T-helper 17 cell (primary cell): ENCODE data around the gene STARD3NL. TPM values are rescaled to one million over a fixed set of nuclear protein-coding genes. Genes with fewer than 3 reads are reported as not detected.
"Not testable (repeated sequence)": the region's sequence is repeated elsewhere in the genome, so short reads cannot be mapped to it uniquely, and the experiment has no call there.

Source experiments
- ATAC-seq: fragments of 150-1000 bp; cut with Tn5 transposase; 2 replicates; pipeline ENCODE4 v1.10.0; 2021; ENCODE audit warnings: mild to moderate bottlenecking, moderate library complexity
- DNase-seq, 3 donors: peaks; one replicate each; pipeline versions ENCODE4 v3.0.0 to v3.0.0-alpha.2; 2020 to 2021
- H3K9me3 ChIP-seq: one replicate; pipeline ENCODE4 v1.7.0; 2013; ENCODE audit warnings: low read length, mild to moderate bottlenecking; ENCODE audit not compliant: control insufficient read depth, poor library complexity, severe bottlenecking
- H3K27ac Mint-ChIP-seq: one replicate; pipeline ENCODE4 v1.8.0; 2022; ENCODE audit warnings: mild to moderate bottlenecking, moderate library complexity, mixed read lengths
- H3K27me3 Mint-ChIP-seq: one replicate; pipeline ENCODE4 v1.8.0; 2022; ENCODE audit warnings: mixed read lengths
- H3K36me3 Mint-ChIP-seq: one replicate; pipeline ENCODE4 v1.8.0; 2022; ENCODE audit warnings: low read depth, mixed read lengths
- H3K4me1 Mint-ChIP-seq: one replicate; pipeline ENCODE4 v1.8.0; 2022; ENCODE audit warnings: mild to moderate bottlenecking, mixed read lengths
- H3K4me3 Mint-ChIP-seq: one replicate; pipeline ENCODE4 v1.8.0; 2022; ENCODE audit warnings: mild to moderate bottlenecking, moderate library complexity, mixed read lengths
- total RNA-seq, 4 donors: library from RNA in 2 of 4; stranded (reverse) in 2 of 4; gene quantifications; one replicate each; pipeline ENCODE4 v1.2.3 and lab custom pipeline; 2022 to 2026

STARD3NL gene
- total RNA-seq, 2 donors from 2014 or later, result 14.1 to 18.0 TPM

- not testable (repeated sequence) for H3K4me3 Mint-ChIP-seq, ATAC-seq, H3K9me3 ChIP-seq, H3K27ac Mint-ChIP-seq, H3K36me3 Mint-ChIP-seq, H3K27me3 Mint-ChIP-seq, DNase-seq
- peaks cover 13% of the 10 kb centered on the region for H3K4me1 Mint-ChIP-seq
Observed at GRCh38 chr7:38239129-38239528, 61.1 kb downstream of the STARD3NL start.

DNA sequence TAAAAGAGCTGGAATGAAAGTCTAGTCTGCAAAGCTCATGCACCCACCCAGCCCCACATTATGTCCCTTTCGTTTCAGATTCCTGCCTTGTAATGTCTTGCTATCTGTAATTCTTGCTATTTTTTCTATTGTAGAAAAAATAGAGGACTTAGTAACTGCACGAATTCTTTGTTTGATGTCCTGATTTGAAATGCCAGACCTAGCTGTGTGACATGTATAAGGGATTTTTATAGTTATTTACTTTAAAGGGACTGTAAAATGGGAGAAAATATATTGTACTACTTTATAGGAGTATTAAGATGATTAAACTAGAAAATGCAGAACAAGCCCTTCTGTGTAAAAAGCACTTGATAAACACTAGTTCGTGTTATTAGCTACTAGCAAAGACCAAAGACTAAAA lies 63.0 kb downstream of the STARD3NL start:
- no peaks in the 10 kb centered on the region for H3K27me3 Mint-ChIP-seq
- H3K4me3 Mint-ChIP-seq, result no peak overlapping the region
- H3K36me3 Mint-ChIP-seq, result no peaks in the 10 kb centered on the region
- H3K9me3 ChIP-seq, result no peaks in the 10 kb centered on the region
- DNase-seq (no peak), ATAC-seq (no peak)
- no peak overlapping the region for H3K27ac Mint-ChIP-seq
- peaks cover 5% of the 10 kb centered on the region for H3K4me1 Mint-ChIP-seq

DNA sequence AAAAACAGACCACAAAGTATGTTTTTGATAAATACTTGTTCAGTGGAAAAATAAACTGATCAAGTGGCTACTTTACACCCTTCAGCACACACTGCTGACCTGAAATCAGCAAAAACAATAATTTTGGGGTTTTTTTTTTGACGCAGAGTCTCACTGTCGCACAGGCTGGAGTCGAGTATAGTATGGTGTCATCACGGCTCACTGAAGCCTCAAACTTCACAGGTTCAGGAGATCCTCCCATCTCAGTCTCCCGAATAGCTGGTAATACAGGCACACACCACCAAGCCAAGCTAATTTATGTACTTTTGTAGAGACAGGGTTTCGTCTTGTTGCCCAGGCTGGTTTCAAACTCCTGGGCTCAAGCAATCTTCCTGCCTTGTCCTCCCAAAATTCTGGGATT lies 64.8 kb downstream of the STARD3NL start:
- Mint-ChIP-seq H3K4me1 (peaks cover under 1% of the 10 kb centered on the region), H3K4me3 (no peak overlapping the region), H3K36me3 (no peaks in the 10 kb centered on the region), H3K27me3 (no peaks in the 10 kb centered on the region), H3K27ac (no peak overlapping the region)
- DNase-seq, result no peak
- no peaks in the 10 kb centered on the region for H3K9me3 ChIP-seq
- ATAC-seq, result no peak

DNA sequence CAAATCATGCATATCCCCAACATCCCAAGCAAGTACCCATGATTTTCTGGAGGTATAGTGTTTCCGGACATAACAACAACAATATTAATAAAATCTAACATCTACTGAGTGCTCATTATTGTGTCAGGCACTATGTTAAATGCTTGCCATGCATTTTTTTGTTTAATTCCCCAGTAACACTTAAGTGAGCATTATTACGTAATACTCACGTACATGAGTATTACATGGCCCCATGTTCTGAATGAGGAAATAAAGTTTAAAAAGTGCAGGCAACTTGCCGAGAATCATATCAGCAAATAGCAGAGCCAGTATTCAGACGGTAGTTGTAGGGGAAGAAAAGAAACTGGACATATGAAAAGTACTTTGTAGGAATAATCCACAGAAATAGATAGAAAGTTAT lies 65.3 kb downstream of the STARD3NL start:
- ATAC-seq, H3K9me3 ChIP-seq, DNase-seq, H3K36me3 Mint-ChIP-seq, H3K4me1 Mint-ChIP-seq, H3K27me3 Mint-ChIP-seq, H3K4me3 Mint-ChIP-seq, H3K27ac Mint-ChIP-seq: not testable (repeated sequence)

DNA sequence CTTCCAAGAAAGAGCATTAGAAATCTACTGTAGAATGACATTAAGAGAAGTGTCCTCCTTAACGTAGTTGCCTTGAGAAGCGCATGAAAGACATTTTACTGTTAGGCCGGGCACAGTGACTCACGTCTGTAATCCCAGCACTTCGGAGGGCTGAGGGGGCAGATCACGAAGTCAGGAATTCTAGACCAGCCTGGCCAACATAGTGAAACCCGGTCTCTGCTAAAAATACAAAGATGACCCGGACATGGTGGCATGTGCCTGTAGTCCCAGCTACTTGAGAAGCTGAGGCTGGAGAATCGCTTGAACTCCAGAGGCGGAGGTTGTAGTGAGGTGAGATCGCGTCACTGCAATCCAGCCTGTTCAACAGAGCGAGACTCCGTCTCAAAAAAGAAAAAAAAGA lies 66.5 kb downstream of the STARD3NL start:
- Mint-ChIP-seq H3K27me3 (no peaks in the 10 kb centered on the region), H3K4me1 (no peaks in the 10 kb centered on the region), H3K4me3 (no peak overlapping the region), H3K27ac (no peak overlapping the region), H3K36me3 (peaks cover 3% of the 10 kb centered on the region)
- ATAC-seq (no peak), DNase-seq (no peak)
- no peaks in the 10 kb centered on the region for H3K9me3 ChIP-seq

GRCh38 chr7:38245409-38245977 lies 67.4 kb downstream of the STARD3NL start:
- DNase-seq (no peak), ATAC-seq (no peak)
- H3K4me1 Mint-ChIP-seq, result no peaks in the 10 kb centered on the region
- H3K27ac Mint-ChIP-seq, result no peak overlapping the region
- no peaks in the 10 kb centered on the region for H3K27me3 Mint-ChIP-seq
- H3K9me3 ChIP-seq, result no peaks in the 10 kb centered on the region
- H3K36me3 Mint-ChIP-seq, result peaks cover 3% of the 10 kb centered on the region
- H3K4me3 Mint-ChIP-seq, result no peak overlapping the region

DNA sequence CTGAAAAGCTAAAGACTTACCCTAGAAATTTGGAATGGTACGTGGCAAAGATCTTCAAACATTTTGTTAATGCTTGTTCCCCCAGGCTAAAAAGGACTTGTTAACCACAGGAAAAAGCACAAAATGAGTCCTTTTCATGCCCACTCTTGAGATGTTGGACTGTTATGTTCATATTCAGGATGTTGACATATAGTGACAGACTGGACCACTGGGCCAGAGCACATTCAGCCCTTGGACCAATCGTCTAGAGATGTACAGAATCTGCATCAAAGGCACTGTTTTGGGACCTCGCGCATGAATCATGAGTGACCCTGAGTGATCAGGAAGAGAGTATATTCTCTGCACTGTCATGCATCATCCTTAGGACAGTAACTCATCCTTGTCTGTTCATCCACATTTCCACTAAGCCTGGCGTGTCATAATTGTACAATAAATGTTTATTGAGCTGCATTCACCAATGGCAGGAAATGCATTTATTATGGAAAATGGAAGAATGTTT lies 70.1 kb downstream of the STARD3NL start:
- H3K27ac Mint-ChIP-seq, result no peak overlapping the region
- no peaks in the 10 kb centered on the region for H3K4me1 Mint-ChIP-seq
- ATAC-seq (no peak), DNase-seq (no peak)
- peaks cover 3% of the 10 kb centered on the region for H3K36me3 Mint-ChIP-seq
- H3K27me3 Mint-ChIP-seq, result no peaks in the 10 kb centered on the region
- H3K4me3 Mint-ChIP-seq, result no peak overlapping the region
- no peaks in the 10 kb centered on the region for H3K9me3 ChIP-seq

- not testable (repeated sequence) for H3K9me3 ChIP-seq, DNase-seq, H3K4me3 Mint-ChIP-seq, H3K36me3 Mint-ChIP-seq, H3K27ac Mint-ChIP-seq, H3K4me1 Mint-ChIP-seq, ATAC-seq, H3K27me3 Mint-ChIP-seq
Observed at GRCh38 chr7:38249849-38250248, 71.8 kb downstream of the STARD3NL start.

DNA sequence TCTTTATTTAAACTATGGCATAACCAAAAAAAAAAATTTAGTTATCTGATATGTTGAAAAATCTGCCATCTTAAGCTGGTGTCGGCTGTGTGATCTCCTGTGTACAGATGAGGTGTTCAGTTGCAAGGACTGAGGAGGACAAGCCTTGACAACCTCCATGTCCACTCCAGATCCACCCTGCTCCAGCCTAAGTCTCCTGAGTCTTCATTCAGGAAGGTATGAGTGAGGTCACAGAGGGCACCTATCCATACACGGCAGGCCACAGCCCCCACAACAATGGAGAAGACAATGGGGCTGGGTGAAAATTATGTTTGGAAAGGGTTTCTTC lies 79.3 kb downstream of the STARD3NL start:
- H3K36me3 Mint-ChIP-seq, result no peaks in the 10 kb centered on the region
- no peak overlapping the region for H3K27ac Mint-ChIP-seq
- H3K27me3 Mint-ChIP-seq, result no peaks in the 10 kb centered on the region
- H3K4me1 Mint-ChIP-seq, result no peaks in the 10 kb centered on the region
- no peak for DNase-seq
- no peak overlapping the region for H3K4me3 Mint-ChIP-seq
- H3K9me3 ChIP-seq, result no peaks in the 10 kb centered on the region
- no peak for ATAC-seq

DNA sequence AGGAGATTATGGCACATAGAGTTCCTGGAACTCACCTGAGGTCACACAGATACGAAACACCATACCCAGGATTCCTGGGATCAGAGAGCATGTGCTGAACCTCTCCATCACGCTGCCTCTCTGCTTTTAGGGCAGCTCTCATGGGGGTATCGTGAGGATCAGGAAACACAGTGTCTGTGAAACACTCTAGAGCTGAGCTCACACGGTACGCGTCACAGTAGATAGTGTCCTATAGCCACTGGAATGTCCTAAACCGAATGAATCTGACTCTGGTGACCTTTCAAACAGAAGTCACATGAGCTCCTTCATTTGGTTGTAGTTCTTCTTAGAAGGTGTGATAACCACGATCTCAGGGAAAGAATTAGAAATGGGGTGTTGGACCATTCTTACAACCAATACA lies 81.1 kb downstream of the STARD3NL start:
- ATAC-seq, H3K9me3 ChIP-seq, H3K4me1 Mint-ChIP-seq: not testable (repeated sequence)

DNA sequence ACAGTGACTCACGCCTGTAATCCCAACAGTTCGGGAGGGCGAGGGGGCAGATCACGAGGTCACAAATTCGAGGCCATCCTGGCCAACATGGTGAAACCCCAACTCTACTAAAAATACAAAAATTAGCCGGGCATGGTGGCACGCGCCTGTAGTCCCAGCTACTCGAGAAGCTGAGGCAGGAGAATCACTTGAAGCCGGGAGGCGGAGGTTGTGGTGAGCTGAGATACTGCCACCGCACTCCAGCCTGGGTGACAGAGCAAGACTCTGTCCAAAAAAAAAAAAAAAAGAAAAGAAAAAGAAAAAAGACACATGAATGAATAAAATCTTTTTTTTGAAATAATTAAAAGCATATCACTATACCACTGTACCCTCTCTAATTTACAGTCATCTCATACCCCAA lies 83.6 kb downstream of the STARD3NL start:
- not testable (repeated sequence) for H3K9me3 ChIP-seq, DNase-seq, H3K4me1 Mint-ChIP-seq, H3K4me3 Mint-ChIP-seq, ATAC-seq, H3K36me3 Mint-ChIP-seq, H3K27ac Mint-ChIP-seq, H3K27me3 Mint-ChIP-seq

More for the DNA sequence above, 81.1 kb downstream of the STARD3NL start:
- not testable (repeated sequence) for H3K4me3 Mint-ChIP-seq, H3K27me3 Mint-ChIP-seq, H3K36me3 Mint-ChIP-seq, H3K27ac Mint-ChIP-seq, DNase-seq

DNA sequence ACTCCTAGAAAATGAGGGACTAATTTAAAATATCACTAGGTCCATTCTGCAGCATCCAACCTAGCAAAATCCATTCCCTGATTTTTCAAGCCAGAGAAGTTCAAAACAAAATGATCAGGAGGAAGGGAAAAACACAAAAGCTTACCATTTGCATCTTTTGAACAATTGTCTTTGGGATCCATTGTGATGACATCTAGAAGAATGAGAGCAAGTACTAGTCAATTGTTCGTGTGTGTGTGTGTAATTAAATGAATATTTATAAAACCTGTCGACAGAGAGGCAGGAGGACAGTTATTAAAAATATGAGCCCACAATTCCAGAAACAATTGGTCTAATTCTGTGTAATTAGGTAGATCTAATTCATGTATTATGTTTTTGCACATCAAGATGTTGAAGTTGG lies 84.0 kb downstream of the STARD3NL start:
- not testable (repeated sequence) for H3K36me3 Mint-ChIP-seq, H3K27me3 Mint-ChIP-seq, H3K9me3 ChIP-seq, H3K4me1 Mint-ChIP-seq, ATAC-seq, DNase-seq, H3K27ac Mint-ChIP-seq, H3K4me3 Mint-ChIP-seq

DNA sequence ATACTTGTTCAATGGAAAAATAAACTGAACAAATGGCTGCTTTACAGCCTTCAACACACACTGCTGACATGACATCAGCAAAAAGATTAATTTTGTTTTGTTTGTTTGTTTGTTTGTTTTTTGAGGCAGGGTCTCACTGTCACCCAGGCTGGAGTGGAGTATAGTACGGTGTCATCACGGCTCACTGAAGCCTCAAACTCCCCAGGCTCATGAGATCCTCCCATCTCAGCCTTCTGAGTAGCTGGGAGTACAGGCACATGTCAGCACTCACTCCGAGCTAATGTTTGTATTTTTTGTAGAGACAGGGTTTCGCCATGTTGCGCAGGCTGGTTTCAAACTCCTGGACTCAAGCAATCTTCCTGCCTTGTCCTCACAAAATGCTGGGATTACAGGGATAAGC lies 84.5 kb downstream of the STARD3NL start:
- Mint-ChIP-seq H3K36me3 (no peaks in the 10 kb centered on the region), H3K4me3 (no peak overlapping the region), H3K4me1 (no peaks in the 10 kb centered on the region), H3K27ac (no peak overlapping the region), H3K27me3 (no peaks in the 10 kb centered on the region)
- ATAC-seq (no peak), DNase-seq (no peak)
- no peaks in the 10 kb centered on the region for H3K9me3 ChIP-seq

- ATAC-seq, H3K27ac Mint-ChIP-seq, H3K9me3 ChIP-seq, H3K4me3 Mint-ChIP-seq, H3K36me3 Mint-ChIP-seq, H3K27me3 Mint-ChIP-seq, DNase-seq, H3K4me1 Mint-ChIP-seq: not testable (repeated sequence)
Observed at GRCh38 chr7:38263274-38263673, 85.2 kb downstream of the STARD3NL start.
